Measurements from ENCODE around the gene ENC1.

ENC1 gene

DNA sequence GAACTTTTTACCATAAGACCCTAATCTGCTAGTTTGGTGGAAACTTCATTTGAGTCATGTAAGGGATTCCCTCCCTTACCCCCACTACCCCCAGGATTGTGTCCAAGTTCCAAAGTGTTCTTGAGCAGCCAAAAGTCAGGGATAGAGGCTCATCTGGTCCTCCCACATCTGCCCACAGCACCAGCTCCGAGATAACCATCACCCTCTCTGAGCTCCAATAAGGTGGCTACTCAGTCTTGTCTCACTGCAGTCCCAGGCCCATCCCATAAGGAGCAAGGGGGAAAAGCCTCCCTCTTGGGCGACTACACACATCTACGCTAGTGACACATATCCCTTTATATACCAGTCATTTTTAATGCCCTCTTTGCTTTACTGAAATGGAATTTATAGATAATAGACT is 12.0 kb upstream of the ENC1 start:
- DNase-seq (ENCODE audit: low read depth in 1 of 2, low spot score in 1 of 2), result no peak
- TF ChIP-seq, protein P1, sequence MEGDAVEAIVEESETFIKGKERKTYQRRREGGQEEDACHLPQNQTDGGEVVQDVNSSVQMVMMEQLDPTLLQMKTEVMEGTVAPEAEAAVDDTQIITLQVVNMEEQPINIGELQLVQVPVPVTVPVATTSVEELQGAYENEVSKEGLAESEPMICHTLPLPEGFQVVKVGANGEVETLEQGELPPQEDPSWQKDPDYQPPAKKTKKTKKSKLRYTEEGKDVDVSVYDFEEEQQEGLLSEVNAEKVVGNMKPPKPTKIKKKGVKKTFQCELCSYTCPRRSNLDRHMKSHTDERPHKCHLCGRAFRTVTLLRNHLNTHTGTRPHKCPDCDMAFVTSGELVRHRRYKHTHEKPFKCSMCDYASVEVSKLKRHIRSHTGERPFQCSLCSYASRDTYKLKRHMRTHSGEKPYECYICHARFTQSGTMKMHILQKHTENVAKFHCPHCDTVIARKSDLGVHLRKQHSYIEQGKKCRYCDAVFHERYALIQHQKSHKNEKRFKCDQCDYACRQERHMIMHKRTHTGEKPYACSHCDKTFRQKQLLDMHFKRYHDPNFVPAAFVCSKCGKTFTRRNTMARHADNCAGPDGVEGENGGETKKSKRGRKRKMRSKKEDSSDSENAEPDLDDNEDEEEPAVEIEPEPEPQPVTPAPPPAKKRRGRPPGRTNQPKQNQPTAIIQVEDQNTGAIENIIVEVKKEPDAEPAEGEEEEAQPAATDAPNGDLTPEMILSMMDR (IDR thresholded peaks at IDR 0.05; ENCODE audit: insufficient read depth, low read length), result no peak
- TF ChIP-seq GABPA (IDR thresholded peaks at IDR 0.05; ENCODE audit: low read depth), result no peak
- TF ChIP-seq, protein P2, sequence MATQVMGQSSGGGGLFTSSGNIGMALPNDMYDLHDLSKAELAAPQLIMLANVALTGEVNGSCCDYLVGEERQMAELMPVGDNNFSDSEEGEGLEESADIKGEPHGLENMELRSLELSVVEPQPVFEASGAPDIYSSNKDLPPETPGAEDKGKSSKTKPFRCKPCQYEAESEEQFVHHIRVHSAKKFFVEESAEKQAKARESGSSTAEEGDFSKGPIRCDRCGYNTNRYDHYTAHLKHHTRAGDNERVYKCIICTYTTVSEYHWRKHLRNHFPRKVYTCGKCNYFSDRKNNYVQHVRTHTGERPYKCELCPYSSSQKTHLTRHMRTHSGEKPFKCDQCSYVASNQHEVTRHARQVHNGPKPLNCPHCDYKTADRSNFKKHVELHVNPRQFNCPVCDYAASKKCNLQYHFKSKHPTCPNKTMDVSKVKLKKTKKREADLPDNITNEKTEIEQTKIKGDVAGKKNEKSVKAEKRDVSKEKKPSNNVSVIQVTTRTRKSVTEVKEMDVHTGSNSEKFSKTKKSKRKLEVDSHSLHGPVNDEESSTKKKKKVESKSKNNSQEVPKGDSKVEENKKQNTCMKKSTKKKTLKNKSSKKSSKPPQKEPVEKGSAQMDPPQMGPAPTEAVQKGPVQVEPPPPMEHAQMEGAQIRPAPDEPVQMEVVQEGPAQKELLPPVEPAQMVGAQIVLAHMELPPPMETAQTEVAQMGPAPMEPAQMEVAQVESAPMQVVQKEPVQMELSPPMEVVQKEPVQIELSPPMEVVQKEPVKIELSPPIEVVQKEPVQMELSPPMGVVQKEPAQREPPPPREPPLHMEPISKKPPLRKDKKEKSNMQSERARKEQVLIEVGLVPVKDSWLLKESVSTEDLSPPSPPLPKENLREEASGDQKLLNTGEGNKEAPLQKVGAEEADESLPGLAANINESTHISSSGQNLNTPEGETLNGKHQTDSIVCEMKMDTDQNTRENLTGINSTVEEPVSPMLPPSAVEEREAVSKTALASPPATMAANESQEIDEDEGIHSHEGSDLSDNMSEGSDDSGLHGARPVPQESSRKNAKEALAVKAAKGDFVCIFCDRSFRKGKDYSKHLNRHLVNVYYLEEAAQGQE (IDR thresholded peaks at IDR 0.05; ENCODE audit: insufficient replicate concordance, low read depth), result no peak
- no peak overlapping the region for H3K27ac ChIP-seq (replicated peaks)
- H3K27me3 ChIP-seq (ENCODE audit: insufficient read depth, poor library complexity, severe bottlenecking), result no peaks in the 10 kb centered on the region
- no peak overlapping the region for H3K4me3 ChIP-seq (replicated peaks; ENCODE audit: insufficient read depth, low read length)

DNA sequence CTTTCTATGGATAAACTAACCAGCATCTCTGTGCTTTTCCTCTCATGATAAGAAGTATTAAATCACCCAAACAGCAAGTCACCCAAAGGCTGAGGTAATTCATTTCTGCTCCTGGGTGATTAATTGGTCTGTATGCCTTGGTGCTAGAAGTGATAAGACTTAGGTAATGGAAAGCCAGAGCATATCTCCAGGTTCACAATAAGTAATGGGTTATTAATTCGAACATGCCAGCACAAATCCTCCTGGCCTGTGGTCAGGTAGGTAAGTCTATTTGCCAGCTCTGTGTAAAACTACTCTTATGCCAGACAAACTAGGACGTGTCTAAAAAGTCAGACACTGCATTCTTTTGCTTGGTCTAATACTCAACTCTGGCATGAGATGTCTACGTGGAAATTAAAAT is 11.2 kb upstream of the ENC1 start:
- TF ChIP-seq, protein P2 (IDR thresholded peaks at IDR 0.05; ENCODE audit: insufficient replicate concordance, low read depth), result no peak
- TF ChIP-seq, protein P1 (IDR thresholded peaks at IDR 0.05; ENCODE audit: insufficient read depth, low read length), result no peak
- TF ChIP-seq POLR2AphosphoS5 (IDR thresholded peaks at IDR 0.05; ENCODE audit: low read depth) (no peak), SPI1 (IDR thresholded peaks at IDR 0.05; ENCODE audit: borderline replicate concordance, low read depth) (no peak)
- H3K4me3 ChIP-seq (replicated peaks; ENCODE audit: insufficient read depth, low read length), result no peak overlapping the region
- no peak overlapping the region for H3K27ac ChIP-seq (replicated peaks)
- no peak for DNase-seq (ENCODE audit: low read depth in 1 of 2, low spot score in 1 of 2)
- no peaks in the 10 kb centered on the region for H3K27me3 ChIP-seq (ENCODE audit: insufficient read depth, poor library complexity, severe bottlenecking)

DNA sequence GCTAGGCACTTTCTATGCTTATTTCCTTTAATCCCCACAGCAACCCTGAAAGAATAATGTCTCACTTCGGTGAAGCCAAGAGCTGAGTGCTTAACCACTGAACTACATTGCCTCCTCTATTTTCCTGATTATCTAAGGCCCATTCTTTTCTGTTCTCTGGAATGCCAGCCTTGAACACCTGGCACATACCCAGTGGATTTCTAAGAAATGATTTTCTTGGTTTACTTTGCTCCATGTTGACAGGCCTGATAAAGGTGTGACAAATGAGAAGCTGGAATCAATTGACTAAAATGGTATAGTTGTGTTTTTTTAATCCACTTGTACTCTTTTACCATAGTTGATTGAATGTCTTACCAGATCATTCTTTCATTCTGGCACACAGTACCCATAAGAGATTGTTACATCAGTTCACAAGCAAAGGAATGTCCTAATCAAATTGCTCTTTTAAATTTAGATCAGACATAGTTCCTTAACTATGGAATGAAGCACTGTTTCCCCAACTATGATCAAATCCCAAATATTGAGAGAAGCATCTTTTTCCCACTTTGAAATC is 9.0 kb upstream of the ENC1 start:
- Histone ChIP-seq H3K4me3 (replicated peaks; ENCODE audit: insufficient read depth, low read length) (no peak overlapping the region), H3K27ac (replicated peaks) (no peak overlapping the region), H3K27me3 (ENCODE audit: insufficient read depth, poor library complexity, severe bottlenecking) (no peaks in the 10 kb centered on the region)
- no peak for DNase-seq (ENCODE audit: low read depth in 1 of 2, low spot score in 1 of 2)
- no peak for TF ChIP-seq POLR2AphosphoS5 (IDR thresholded peaks at IDR 0.05; ENCODE audit: low read depth)
- TF ChIP-seq, protein P2 (IDR thresholded peaks at IDR 0.05; ENCODE audit: insufficient replicate concordance, low read depth), result no peak
- TF ChIP-seq SPI1 (IDR thresholded peaks at IDR 0.05; ENCODE audit: borderline replicate concordance, low read depth), result no peak
- TF ChIP-seq GABPA (IDR thresholded peaks at IDR 0.05; ENCODE audit: low read depth), result no peak
- TF ChIP-seq, protein P1 (IDR thresholded peaks at IDR 0.05; ENCODE audit: insufficient read depth, low read length), result no peak
